Nucleus accumbens (tissue), 56 donors: ENCODE results near the gene GABPB1.
"Not testable (repeated sequence)": the region's sequence is repeated elsewhere in the genome, so short reads cannot be mapped to it uniquely, and the experiment has no call there.

Source experiments
- DNase-seq, 56 donors: peaks; one replicate each; lab custom pipeline; 2025; lab: John Stamatoyannopoulos, UW

The GABPB1 gene

DNA sequence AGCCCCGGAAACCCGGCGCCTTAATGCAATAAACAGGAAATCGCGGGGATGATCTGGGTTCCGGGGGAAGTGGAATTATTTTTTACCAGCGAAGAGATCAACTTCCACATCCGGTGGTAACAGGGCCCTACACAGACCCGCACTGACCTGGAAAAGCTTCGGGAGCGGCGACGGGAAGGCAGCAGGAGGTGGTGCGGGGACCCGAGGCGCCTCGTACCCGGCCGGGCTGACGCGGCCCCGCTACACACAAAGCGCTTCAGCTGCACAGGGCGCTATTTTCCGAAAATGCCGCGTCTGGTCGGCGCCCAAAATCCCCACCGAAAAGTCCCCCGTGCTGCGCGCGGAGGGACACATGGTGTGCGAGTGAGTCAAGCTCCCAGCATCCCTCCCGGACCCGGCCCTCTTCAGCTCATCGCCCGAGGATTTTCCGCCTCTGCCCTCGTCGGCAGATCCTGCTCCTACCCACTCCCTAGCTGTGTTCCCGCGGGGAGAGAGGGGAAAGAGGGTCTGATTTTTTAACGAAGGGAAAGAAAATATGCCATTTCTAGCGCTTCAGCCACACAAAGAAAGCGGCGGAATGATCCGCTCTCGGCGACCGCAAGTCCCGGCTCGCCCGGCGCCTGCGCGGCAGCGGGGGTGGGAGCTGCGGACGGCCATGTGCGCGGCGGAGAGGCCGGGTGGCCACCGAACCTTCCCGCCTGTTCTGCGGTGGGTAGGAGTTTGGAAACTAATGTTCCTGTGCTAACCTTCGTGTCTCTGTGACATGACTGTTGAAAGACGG lies at the start of gene GABPB1:
Gene GABPB1, minus strand, starts transcription at position 361 of the 781 bp plus-strand sequence. CDS start 45,400 bp downstream, outside the sequence.
- DNase-seq = peak in 55 of 56 donors; percentile 26 to 98 (median 87)

DNA sequence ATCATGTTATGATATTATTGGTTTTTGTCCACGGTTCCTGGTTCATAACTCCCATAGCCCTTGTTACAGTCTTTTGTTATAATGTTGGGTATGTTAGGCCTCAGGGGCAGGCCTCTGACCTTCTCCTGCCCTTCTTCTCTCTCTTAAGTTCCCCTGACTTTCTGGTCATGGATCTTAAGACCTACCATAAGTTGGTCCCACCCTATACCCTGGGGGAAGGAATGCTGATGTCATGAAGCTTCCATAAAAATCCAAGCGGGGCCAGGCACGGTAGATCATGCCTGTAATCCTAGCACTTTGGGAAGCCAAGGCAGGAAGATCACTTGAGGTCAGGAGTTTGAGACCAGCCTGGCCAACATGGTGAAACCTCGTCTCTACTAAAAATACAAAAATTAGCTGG lies 36.6 kb upstream of the GABPB1 start:
- DNase-seq = not testable (repeated sequence)

DNA sequence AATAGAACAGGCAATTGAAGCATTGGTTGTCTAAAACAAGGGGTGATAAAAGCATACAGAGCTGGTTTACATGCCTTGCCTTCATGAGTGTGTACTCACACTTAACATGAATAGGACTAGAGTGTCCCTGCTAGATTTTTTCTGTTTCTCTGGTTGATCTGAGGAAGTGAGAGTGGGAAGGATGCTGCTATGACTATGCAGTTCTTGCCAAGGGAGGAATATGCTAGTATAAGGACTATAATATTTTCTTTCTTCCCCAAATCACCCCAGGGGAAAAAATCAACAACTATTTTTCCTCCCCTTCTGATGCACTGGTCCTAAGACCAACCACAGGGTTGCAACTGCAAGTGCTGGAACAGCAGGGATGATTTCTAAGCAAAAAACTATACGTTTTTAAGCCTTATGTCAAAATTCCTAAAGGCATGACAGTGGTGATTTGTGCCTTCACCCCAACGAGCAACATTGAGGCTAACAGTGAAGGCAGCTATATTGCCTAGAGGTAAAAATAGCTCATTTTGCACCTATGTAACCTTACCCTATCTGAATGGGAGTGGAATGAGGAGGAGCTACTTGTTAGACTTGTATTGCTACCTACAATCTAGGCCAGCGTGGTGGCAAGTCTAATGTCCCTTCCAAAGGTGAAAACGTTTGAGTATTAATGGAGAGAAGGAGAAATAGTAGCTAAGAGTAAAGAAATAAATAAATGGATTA lies 35.7 kb upstream of the GABPB1 start:
- DNase-seq = no peak

DNA sequence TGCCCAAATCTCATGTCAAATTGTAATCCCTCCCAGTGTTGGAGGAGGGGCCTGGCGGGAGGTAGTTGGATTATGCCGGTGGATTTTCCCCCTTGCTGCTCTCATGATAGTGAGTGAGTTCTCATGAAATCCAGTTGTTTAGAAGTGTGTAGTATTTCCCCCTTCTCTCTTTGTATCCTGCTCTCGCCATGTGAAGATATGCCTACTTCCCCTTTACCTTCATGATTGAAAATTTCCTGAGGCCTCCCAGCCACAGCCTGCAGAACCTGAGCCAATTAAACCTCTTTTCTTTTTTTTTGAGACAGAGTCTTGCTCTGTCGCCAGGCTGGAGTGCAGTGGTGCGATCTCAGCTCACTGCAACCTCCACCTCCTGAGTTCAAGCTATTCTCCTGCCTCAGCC lies 27.4 kb upstream of the GABPB1 start:
- DNase-seq = not testable (repeated sequence)

- no peak for DNase-seq
Observed at GRCh38 chr15:50381438-50381837, 26.4 kb upstream of the GABPB1 start.

GRCh38 chr15:50380089-50380488 lies 25.1 kb upstream of the GABPB1 start:
- DNase-seq = no peak

GRCh38 chr15:50379413-50379812 lies 24.4 kb upstream of the GABPB1 start:
- DNase-seq = not testable (repeated sequence)

DNA sequence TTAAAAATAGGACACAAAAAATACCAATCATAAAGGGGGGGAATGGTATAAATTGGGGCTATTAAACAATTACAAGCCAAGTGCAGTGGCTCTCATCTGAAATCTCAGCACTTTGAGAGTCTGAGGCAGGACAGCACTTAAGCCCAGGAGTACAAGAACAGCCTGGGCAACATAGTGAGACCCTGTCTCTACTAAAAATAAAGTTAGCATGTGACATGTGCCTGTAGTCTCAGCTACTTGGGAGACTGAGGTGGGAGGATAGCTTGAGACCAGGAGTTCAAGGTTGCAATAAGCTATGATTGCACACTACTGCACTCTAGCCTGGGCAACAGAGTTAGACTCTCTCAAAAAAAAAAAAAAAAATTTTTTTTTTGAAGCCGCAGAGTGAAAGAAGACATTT lies 23.8 kb upstream of the GABPB1 start:
- no peak for DNase-seq

DNA sequence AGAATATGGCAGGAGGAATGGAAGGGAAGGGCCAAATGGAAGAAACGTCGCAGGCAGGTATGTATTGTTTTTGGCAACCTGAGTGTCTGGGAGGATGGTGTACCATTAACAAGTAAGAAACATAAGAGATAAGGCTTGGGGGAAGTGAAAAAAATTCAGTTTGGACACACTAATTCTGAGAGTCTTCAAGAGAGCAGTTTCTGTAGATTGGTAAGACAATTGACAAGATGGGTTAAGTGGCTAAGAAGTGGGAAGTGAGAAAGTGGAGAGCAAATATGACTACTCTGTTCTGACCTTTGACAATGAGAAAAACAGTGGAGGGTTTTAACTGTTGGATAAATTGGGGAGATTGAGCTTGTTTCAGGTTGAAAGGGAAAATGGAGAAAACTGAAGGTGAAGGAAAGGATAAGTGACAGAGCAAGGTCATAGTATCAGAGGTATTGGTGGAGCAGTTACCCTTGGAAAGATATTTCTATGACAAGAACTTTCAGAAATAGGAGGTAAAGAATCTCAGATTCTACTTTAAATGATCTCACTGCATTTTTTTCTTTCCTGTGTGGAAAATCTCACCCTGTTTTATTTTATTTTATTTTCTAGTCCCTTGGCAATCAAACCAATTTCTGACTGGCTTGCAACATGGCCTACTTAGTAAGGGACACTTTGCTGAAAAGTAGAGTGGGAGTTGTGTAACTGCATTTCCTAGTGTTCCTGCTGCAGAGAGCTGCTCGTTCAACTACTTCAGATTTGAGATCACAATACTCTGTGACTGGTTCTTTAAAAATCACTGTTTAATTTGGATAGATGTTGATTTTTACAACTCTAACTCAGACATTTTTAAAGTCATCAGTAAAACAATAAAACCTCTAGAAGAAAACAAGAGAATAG lies 23.1 kb upstream of the GABPB1 start:
- no peak for DNase-seq

DNA sequence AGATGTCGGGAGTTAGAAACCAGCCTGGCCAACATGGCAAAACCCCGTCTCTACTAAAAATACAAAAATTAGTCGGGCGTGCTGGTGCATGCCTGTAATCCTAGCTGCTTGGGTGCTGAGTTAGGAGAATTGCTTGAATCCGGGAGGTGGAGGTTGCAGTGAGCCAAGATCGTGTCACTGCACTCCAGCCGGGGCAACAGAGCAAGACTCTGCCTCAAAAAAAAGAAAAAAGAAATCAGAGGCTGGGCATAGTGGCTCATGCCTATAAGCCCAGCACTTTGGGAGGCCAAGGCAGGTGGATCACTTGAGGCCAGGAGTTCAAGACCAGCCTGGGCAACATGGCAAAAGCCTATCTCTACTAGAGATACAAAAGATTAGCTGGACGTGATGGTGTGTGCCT lies 14.6 kb upstream of the GABPB1 start:
- DNase-seq = not testable (repeated sequence)

- DNase-seq = no peak
Observed at GRCh38 chr15:50365971-50366370, 11.0 kb upstream of the GABPB1 start.

GRCh38 chr15:50365570-50365969 lies 10.6 kb upstream of the GABPB1 start:
- DNase-seq = no peak

DNA sequence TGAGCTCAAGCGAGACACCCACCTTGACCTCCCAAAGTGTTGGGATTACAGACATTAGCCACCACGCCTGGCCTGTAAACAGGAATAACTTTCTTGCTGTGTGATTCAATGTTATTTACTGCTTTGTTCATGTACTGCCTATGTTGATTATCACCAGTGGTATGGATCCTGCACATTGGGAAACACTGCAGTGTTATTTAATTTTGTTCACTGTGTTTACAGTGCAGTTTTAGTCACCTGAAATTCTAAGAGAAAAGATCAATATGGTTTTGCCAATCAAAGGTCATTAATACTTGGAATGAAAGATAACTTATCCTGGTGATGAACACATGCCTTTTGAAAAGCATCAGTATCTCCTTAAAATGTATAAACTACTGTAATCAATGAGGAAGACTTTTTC lies 8.6 kb upstream of the GABPB1 start:
- DNase-seq = no peak

GRCh38 chr15:50361756-50362155 lies 6.8 kb upstream of the GABPB1 start:
- no peak for DNase-seq

- no peak for DNase-seq
Observed at GRCh38 chr15:50358845-50359244, 3.8 kb upstream of the GABPB1 start.

DNA sequence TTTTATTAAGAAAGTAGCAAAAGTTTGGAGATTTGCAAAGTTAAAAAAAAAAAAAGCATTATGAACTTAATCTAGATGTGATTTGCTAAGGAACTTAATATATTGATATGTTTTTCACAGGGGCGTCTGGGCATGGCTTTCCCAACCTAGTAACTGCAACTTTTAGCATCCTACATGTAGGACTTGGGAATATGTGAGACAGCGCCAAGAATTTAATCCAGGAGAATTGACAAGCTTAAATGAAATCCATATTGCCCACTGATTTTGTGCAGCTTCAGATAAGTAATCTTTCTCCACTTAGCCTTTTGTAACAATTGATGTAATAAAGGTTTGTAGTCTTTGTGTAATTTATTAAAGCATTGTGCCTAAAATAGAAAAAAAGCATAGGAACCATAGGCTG lies 982 bp upstream of the GABPB1 start:
- DNase-seq = no peak

DNA sequence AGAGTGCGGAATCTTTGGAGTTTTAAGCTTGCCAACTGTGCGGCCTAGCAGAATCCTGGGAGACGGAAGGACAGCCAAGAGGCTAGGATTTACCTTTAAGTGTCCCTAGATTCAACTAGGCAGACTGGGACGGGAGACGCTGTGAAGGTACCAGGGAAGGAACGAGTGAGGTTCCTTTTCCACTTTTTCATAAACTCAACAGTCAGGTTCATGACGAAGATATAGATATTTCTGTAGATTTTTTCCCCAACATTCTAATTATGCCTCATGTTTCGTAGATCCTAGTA lies 564 bp upstream of the GABPB1 start:
- no peak for DNase-seq

- peak in 40 of 56 donors; percentile 1 to 67 (median 43) for DNase-seq
Observed at GRCh38 chr15:50353975-50354837, 792 bp downstream of the GABPB1 start.

GRCh38 chr15:50353251-50353974 lies 1.6 kb downstream of the GABPB1 start:
- no peak for DNase-seq

DNA sequence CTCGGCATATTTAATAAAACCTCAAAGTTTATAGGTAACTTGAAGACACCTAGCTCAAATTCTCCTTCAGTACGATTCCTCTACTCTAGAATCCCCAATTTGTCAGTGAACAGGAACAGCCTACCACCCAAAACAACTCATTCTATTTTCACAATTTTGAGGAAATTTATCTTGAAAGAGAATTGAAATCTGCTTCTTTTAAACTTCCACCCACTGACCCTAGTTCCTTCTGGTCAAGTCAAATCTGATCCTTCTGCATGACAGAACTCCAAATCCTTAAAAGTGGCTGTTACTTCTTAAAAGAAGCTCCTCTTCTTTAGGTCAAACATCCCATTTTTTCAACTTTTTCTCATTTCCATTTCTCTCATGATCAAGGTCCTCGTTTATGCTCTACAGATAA lies 4.4 kb downstream of the GABPB1 start:
- no peak for DNase-seq
